Upper lobe of right lung (tissue), 1 donor: ENCODE data around the gene NNMT. TPM values are rescaled to one million over a fixed set of nuclear protein-coding genes. Genes with fewer than 3 reads are reported as not detected.

Experiments used
- ATAC-seq: fragments of 200-7000 bp; cut with Tn5 transposase; one replicate; pipeline ENCODE4 v1.9.1; 2020; ENCODE audit warnings: mild to moderate bottlenecking, moderate library complexity
- DNase-seq: peaks from one replicate; pipeline ENCODE4 v3.0.0-alpha.2; 2020
- H3K27ac ChIP-seq: fragments of 200-600 bp; one replicate; pipeline ENCODE4 v1.8.0; 2022
- H3K27me3 ChIP-seq: fragments of 200-600 bp; one replicate; pipeline ENCODE4 v1.8.0; 2022; ENCODE audit warnings: mild to moderate bottlenecking
- H3K36me3 ChIP-seq: fragments of 200-600 bp; one replicate; pipeline ENCODE4 v1.8.0; 2022
- H3K4me1 ChIP-seq: fragments of 200-600 bp; one replicate; pipeline ENCODE4 v1.8.0; 2022
- H3K4me3 ChIP-seq: fragments of 200-600 bp; one replicate; pipeline ENCODE4 v1.8.0; 2022; ENCODE audit warnings: mild to moderate bottlenecking
- H3K9me3 ChIP-seq: fragments of 200-600 bp; one replicate; pipeline ENCODE4 v1.8.0; 2022
- intact Hi-C: fragments of 100-400 bp; cut with DNase I; formaldehyde crosslinking; loops from one replicate; pipeline ENCODE4 v1.11.0; 2022
- total RNA-seq: library from RNA; stranded (reverse); fragmentation: NEBNext Ultra II Directional; extraction: Animal tissue kit (Norgen Biotek cat#: 25700); gene quantifications from one replicate; pipeline ENCODE4 v1.2.1, GENCODE V29; 2021
- TF ChIP-seq, protein P1 (sequence below): fragments of 200-600 bp; IDR thresholded peaks from one replicate; pipeline ENCODE4 v1.8.0; 2022; ENCODE audit warnings: antibody characterized with exemption
- donor health status: DM: no; HTN: yes; CAD: no; lungs with severe emphysema.

The NNMT gene
- total RNA-seq, 1 donor from 2014 or later = 349 TPM

DNA sequence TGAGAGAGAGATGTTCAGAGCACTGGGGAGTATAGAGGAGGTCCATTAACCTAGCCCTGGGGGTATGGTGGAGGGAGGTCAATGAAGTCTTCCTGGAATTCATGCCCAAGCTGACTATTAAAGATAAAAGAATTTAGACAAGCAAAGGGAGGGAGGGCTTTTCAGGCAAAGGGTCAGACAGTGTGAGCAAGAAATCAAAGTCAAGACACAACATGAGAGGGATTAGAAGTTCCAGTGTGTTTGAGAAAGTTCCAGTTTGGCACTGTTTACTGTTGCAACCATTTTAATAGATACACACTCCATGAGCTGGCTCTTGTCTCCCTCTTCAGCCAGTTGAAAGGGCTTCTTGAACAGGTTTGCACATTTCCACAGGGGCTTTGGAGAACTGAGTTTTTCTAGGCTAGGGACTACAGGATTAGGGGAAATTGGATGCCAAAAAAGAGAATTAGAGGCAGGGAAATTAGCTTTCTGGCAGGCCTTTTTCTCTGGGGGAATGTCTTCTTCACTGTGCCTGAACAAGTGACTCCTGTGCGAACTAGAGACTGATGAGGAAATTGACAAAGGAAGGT is 14.7 kb upstream of the NNMT start:
- H3K27me3 ChIP-seq = no peaks in the 10 kb centered on the region
- H3K27ac ChIP-seq = peak overlapping the region; percentile 69
- no peak for ATAC-seq
- no peak for DNase-seq
- H3K4me3 ChIP-seq = no peak overlapping the region
- H3K9me3 ChIP-seq = no peaks in the 10 kb centered on the region
- H3K4me1 ChIP-seq = peaks cover 28% of the 10 kb centered on the region
- no peaks in the 10 kb centered on the region for H3K36me3 ChIP-seq
- TF ChIP-seq, protein P1, sequence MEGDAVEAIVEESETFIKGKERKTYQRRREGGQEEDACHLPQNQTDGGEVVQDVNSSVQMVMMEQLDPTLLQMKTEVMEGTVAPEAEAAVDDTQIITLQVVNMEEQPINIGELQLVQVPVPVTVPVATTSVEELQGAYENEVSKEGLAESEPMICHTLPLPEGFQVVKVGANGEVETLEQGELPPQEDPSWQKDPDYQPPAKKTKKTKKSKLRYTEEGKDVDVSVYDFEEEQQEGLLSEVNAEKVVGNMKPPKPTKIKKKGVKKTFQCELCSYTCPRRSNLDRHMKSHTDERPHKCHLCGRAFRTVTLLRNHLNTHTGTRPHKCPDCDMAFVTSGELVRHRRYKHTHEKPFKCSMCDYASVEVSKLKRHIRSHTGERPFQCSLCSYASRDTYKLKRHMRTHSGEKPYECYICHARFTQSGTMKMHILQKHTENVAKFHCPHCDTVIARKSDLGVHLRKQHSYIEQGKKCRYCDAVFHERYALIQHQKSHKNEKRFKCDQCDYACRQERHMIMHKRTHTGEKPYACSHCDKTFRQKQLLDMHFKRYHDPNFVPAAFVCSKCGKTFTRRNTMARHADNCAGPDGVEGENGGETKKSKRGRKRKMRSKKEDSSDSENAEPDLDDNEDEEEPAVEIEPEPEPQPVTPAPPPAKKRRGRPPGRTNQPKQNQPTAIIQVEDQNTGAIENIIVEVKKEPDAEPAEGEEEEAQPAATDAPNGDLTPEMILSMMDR = no peak
- intact Hi-C loops = no loop called here

- TF ChIP-seq, protein P1 = no peak
- intact Hi-C loops = no loop called here
- Histone ChIP-seq H3K27me3 (no peaks in the 10 kb centered on the region), H3K36me3 (no peaks in the 10 kb centered on the region), H3K27ac (no peak overlapping the region), H3K4me3 (no peak overlapping the region), H3K9me3 (no peaks in the 10 kb centered on the region), H3K4me1 (peaks cover 28% of the 10 kb centered on the region)
- DNase-seq (no peak), ATAC-seq (no peak)
These were observed 13.7 kb upstream of the NNMT start for GRCh38 chr11:114282488-114282887.

- DNase-seq (no peak), ATAC-seq (no peak)
- H3K4me3 ChIP-seq = no peak overlapping the region
- H3K9me3 ChIP-seq = no peaks in the 10 kb centered on the region
- no peaks in the 10 kb centered on the region for H3K27me3 ChIP-seq
- H3K27ac ChIP-seq = no peak overlapping the region
- intact Hi-C loops = no loop called here
- TF ChIP-seq, protein P1 = no peak
- peaks cover 28% of the 10 kb centered on the region for H3K4me1 ChIP-seq
- H3K36me3 ChIP-seq = no peaks in the 10 kb centered on the region
These were observed 12.8 kb upstream of the NNMT start for GRCh38 chr11:114283422-114283821.

GRCh38 chr11:114284021-114284420 is 12.2 kb upstream of the NNMT start:
- intact Hi-C loops = no loop called here
- H3K4me1 ChIP-seq = peaks cover 28% of the 10 kb centered on the region
- TF ChIP-seq, protein P1 = no peak
- no peak for ATAC-seq
- H3K9me3 ChIP-seq = no peaks in the 10 kb centered on the region
- H3K4me3 ChIP-seq = no peak overlapping the region
- no peak overlapping the region for H3K27ac ChIP-seq
- no peaks in the 10 kb centered on the region for H3K27me3 ChIP-seq
- DNase-seq = no peak
- no peaks in the 10 kb centered on the region for H3K36me3 ChIP-seq

DNA sequence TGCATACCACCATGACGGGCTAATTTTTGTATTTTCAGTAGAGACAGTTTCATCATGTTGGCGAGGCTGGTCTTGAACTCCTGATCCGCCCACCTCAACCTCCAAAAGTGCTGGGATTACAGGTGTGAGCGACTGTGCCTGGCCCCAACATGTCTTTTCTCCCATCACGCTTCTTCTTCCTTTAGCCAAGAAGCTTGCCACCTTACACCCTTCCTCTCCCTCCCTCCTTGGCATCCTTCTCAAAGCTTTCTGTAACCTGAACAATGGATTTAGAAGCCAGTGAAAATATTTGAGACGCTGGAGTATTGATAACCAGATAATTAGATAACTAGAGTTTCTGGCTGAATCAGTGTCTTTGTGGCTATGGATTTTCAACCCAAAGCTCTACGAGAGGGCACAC is 11.3 kb upstream of the NNMT start:
- intact Hi-C loops = no loop called here
- Histone ChIP-seq H3K27ac (no peak overlapping the region), H3K4me1 (peaks cover 28% of the 10 kb centered on the region), H3K36me3 (no peaks in the 10 kb centered on the region), H3K4me3 (no peak overlapping the region), H3K9me3 (no peaks in the 10 kb centered on the region), H3K27me3 (no peaks in the 10 kb centered on the region)
- ATAC-seq (no peak), DNase-seq (no peak)
- TF ChIP-seq, protein P1 = no peak

DNA sequence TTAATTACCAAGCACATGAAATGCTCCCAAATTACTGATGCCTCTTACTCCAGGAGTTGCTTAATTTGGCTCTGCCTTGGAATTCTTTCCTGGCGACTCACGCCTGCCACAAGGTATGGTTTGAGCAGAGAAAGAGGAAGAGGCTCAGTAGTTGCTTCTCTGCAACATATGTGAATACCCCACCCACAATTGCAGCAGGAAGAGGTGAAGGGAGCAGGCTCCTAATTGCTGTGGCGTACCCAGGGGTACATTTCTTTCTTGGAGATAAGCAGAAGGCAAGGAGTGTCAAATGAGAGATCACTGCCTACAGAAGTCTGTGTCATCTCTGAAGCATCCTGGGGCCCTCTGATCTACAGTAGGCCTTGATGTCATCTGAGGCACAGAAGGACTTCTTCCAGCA is 10.6 kb upstream of the NNMT start:
- no peak for ATAC-seq
- no peak overlapping the region for H3K27ac ChIP-seq

More for the DNA sequence above, 10.6 kb upstream of the NNMT start:
- peaks cover 24% of the 10 kb centered on the region for H3K4me1 ChIP-seq
- TF ChIP-seq, protein P1 = no peak
- no peaks in the 10 kb centered on the region for H3K27me3 ChIP-seq
- DNase-seq = no peak
- H3K9me3 ChIP-seq = no peaks in the 10 kb centered on the region
- no peak overlapping the region for H3K4me3 ChIP-seq
- intact Hi-C loops = no loop called here
- H3K36me3 ChIP-seq = no peaks in the 10 kb centered on the region
